Left kidney (tissue), 2 donors: ENCODE measurements around the gene MBNL3. TPM values are rescaled to one million over a fixed set of nuclear protein-coding genes. Genes with fewer than 3 reads are reported as not detected.
A peak's percentile ranks its signal among the peaks of the same experiment; 100 is the strongest.
"Not testable (repeated sequence)": the region's sequence is repeated elsewhere in the genome, so short reads cannot be mapped to it uniquely, and the experiment has no call there.

Experiments
- DNase-seq: peaks from one replicate; pipeline ENCODE4 v3.0.0-alpha.2; 2013
- polyA plus RNA-seq: library from polyadenylated mRNA; unstranded; fragments of 120-200 nt; gene quantifications from one replicate; pipeline ENCODE4 v1.2.1, GENCODE V29; 2013; ENCODE audit not compliant: insufficient read length

The MBNL3 gene
- polyA plus RNA-seq, 1 donor = 38.1 TPM

DNA sequence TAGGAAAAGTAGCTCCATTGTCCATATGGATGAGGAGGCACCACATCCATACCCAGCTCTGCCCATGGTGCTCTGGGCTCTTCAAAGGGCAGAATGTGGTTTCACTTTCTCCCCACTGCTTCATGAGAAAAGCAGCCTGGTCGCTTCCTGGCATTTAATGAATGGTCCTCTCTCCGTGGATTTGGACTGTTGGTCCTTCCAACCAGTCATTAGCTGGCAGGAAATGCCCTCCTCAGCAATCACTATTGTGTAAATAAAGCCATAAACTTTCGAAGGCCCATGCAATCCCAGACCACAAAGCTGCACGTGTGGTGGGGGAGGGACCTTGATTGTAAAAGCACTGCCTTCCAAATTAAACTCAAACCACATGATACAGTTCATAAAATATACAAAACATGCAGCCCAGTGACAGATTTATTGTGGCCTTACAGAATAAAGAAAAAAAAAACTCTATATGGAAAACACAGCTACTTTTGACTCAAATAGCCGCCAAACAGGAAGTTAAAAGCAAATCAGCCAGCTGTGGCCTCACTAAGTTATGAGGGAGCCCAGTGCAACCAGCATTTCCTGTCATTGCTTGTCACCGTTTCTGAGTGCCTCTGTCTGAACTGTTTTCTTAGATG lies 8.1 kb downstream of the MBNL3 start:
- peak; percentile 75 for DNase-seq

DNA sequence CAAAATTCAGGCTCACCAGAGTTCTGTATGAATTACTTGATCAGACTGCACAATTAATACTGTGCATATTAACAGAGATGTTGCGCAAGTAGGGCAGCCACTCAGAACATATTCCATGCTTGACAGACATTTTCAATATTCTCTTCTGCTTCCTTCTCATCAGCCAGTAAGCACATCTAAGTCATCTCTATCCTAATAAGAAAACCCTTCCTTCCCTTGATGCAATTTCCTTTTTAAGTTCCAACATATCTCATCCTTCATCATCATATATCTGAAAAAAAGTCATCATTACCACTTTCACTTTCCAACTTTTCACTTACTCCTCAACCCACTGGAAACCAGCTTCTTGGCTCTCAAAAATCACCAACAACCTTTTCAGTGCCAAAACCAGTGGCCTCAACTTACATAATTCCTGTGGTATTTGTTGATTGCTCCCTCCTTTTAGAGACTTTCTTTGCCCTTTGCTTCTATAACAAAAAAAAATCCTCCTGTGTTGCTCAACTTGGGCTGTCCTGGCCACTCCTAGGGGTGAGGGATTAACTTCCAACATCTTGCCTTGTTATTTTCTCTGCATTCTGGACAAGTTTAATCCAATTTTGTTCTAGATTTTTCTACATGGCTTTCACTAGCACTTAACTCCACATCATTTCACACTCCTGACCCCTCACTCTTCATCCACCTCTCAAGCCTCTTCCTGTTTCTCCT lies 14.1 kb downstream of the MBNL3 start:
- DNase-seq = no peak

- no peak for DNase-seq
These were observed 16.4 kb downstream of the MBNL3 start for GRCh38 chrX:132472397-132472796.

- no peak for DNase-seq
These were observed 18.0 kb downstream of the MBNL3 start for GRCh38 chrX:132470831-132471230.

- no peak for DNase-seq
These were observed 18.7 kb downstream of the MBNL3 start for GRCh38 chrX:132470179-132470578.

GRCh38 chrX:132468454-132468853 lies 20.4 kb downstream of the MBNL3 start:
- no peak for DNase-seq

DNA sequence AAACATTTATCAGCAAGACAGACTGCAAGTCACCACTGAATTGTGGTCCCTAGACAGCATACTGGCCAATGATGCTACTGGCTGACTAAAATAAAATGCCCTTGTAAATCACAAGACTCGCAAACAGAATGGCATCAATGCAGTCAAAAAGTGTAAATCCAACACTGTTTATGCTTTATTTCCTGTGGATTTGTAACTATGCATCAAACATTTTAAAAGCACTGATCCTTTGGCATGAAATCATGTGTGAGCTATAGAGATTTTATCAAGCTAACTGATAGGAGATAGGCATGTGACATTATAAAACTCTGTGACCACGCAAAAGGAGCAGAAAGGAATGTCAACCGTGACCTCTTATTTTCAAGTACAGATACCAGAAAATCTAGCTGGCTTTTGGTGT lies 20.8 kb downstream of the MBNL3 start:
- no peak for DNase-seq

- no peak for DNase-seq
These were observed 21.8 kb downstream of the MBNL3 start for GRCh38 chrX:132467026-132467425.

GRCh38 chrX:132463411-132463810 lies 25.4 kb downstream of the MBNL3 start:
- no peak for DNase-seq

DNA sequence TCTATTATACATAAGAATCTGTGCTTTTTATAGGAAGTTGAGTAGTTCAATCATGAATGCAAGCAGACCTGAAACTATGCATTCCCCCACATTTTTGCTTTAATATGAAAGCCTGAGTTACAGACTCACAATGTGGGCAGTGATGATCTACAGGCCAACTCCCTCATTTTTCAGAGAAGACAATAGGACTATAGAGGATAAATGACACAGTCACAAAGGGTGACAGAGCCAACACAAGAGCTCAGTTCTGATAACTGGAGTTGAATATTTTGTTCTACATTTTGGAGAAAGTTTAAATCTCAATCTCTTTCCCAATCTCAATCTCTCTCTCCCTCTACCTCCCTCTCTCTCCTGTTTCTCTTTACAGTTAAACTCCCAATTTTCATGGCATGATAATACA lies 27.0 kb downstream of the MBNL3 start:
- DNase-seq = no peak

DNA sequence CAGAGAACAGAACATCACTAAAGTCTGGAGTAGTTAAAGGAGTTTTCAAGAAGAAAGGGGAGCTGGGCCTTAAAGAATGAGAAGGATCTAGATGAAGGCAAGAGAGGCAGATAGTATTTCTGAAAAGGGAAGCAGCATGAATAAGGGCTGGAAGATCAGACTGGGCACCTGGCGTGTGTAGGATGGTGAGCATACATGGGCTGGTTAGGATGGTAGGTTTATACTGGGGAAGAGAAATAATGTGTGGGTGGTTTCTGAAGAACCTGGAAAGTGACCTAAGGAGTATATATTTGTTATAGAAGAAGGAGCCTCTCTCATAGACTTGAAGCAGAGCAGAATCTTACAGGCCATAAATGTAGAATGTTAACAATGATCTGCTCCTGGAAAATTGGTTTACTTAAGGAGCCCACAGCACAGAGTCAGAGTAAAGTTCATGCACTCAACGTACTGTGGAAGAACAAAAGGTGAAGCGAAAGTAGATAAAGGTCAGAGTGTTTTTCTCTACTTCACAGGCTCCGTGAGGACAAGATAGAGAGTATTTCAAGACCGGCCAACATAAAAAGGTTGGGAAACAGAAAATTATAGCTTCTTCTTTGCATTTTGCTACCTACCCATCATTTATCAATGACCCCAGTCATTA lies 35.8 kb downstream of the MBNL3 start:
- DNase-seq = no peak

- DNase-seq = not testable (repeated sequence)
These were observed 42.9 kb downstream of the MBNL3 start for GRCh38 chrX:132445909-132446308.

DNA sequence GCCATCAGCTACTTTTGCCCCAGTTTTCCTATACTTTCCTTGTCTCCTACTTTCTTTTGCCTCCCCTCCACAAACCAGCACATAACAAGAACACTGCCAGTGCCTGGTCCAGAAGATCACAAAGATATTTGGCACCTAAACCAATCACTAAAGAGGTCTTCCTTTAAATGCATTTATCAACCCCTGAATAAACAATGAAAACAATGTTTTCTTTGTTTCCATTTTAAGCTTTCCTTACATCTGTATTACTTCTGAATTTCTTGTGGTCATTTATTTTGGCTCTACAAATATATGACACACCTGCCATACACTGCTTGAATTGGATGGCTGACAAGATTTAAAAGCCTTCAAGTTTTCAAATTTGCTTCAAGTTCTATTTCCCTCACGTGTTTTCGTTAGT lies 43.9 kb downstream of the MBNL3 start:
- DNase-seq = no peak

GRCh38 chrX:132443196-132444135 lies 45.4 kb downstream of the MBNL3 start:
- no peak for DNase-seq

DNA sequence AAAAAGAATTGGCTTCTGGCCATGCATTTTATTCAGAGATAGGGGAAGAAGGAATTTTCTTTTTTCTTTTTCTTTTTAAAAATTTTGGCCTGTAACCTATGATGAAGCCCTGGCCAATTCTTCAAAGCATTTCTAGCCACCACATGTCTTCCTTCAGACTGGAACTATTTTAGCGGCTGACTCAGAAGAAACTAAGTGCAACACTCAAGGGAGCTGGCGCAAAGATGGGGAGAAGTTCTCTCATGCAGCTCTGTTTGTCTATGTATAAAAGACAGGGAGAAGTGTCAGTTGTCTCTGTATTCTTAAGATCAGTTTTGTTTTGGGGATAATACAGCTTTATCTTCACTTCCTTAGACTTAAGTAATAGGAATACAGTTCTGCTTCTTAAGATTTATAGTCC lies 46.1 kb downstream of the MBNL3 start:
- DNase-seq = no peak

GRCh38 chrX:132435222-132435621 lies 53.6 kb downstream of the MBNL3 start:
- DNase-seq = no peak

GRCh38 chrX:132433551-132433950 lies 55.3 kb downstream of the MBNL3 start:
- no peak for DNase-seq

- DNase-seq = no peak
These were observed 55.8 kb downstream of the MBNL3 start for GRCh38 chrX:132433001-132433400.

GRCh38 chrX:132428896-132429295 lies 59.9 kb downstream of the MBNL3 start:
- DNase-seq = no peak

DNA sequence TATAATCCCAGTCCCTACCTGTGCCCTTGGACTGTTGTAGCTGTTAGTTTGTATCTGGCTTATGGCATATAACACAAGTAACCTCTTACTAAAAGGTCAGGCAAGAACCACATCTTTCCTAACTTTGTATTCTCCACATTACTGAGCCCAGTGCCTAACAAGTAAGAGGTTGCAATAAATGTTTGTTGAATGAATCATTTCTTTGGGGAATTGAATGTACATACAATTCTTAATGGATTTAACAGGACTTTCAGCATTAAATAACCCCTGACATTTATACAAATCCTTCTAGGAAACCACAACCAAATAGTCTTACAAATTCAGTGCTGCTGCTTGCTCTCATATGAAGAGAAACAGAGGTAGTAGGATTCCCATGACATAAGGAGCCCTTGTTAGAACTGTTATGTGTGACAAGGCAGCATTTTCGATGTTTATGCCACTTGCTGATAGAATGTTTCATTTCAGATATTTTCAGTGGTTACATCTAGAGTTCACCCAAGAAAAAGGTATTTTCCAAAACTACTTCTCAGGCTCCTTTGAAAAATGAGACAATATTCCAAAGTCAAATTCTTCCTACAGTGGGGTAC lies 62.0 kb downstream of the MBNL3 start:
- DNase-seq = no peak

DNA sequence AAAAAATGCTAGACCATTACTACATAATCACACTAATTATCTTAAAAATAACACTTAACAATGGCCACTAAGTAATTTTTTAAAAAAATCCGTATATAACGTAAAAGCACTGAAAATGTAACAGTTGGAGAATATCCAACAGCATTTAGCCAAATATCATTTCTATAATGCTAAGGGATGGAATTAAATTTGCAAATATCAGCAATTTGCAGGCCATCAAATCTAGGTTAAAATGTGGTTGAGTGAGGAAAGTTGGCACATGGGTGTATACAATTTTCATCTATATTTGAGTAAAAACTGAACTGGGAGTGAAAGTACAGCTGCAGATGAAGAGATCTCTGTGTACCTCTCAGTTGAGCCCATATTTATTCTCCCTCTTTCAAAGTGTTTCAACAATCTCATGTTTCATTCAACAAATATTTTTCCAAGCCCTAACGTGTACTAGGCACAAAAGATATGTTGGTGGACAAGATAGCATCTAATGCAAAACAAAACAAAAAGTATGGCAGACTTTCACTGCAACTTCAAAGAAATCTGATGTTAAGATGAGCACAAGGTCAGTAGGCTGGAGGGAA lies 63.0 kb downstream of the MBNL3 start:
- DNase-seq = no peak

DNA sequence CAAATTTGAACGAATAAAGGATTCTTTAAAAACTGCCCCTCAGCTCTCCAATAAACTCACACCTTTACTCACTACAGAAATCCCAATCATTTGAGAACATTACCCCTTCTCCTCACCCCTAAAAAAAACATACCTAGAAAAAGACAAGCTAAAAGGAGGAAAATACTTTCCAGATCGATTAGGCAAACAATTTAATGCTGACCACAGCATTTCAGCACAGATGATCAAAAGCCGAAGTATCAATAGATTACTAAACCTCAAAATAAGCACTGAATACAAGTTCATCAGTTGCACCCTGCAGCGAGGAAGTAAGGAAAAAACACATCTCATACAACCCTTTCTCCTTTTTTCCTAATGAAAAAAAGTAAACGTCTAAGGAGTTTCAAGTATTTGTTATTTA lies 65.5 kb downstream of the MBNL3 start:
- no peak for DNase-seq
